Measurements from ENCODE around the gene MRTO4.
"Not testable (repeated sequence)": the region's sequence is repeated elsewhere in the genome, so short reads cannot be mapped to it uniquely, and the experiment has no call there.

MRTO4 gene

DNA sequence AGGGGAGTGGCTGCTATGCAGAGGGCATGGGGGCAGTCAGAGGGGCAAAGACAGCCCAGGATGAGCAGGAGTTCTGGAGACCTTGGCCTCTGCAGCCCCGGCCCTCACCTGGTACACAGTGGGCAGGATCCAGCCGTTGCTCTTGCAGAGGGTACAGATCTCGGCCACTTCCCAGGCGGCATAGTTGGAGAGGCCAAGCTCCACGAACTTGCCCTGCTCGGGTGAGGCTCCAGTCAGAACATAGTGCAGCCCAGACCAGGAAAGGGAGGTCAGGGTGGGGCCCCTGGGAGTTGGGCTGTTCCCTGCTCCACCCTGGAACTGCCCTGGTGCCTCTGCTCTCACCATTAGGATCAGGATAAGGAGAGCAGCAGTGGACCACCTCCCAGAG lies 18.7 kb downstream of the MRTO4 start:
- DNase-seq (ENCODE audit: low spot score), result not testable (repeated sequence)

DNA sequence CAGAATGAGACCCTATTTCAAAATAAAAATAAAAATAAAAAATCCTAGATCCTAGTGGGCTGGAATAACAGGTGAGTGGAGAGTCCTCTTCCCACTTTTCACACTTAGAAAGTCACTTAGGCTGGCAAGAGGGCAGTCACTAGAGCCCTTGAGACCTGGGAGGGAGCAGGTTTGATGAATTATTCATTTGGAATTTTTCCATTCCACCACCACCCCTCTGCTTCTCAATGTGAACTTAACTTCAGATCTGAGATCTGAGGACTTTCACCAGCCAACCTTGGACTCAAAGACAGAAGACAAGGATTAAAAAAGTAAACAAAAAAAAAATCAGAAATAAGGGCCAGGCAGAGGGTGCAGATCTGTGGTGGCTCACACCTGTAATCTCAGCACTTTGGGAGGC lies 20.5 kb downstream of the MRTO4 start:
- DNase-seq (ENCODE audit: low spot score), result no peak

DNA sequence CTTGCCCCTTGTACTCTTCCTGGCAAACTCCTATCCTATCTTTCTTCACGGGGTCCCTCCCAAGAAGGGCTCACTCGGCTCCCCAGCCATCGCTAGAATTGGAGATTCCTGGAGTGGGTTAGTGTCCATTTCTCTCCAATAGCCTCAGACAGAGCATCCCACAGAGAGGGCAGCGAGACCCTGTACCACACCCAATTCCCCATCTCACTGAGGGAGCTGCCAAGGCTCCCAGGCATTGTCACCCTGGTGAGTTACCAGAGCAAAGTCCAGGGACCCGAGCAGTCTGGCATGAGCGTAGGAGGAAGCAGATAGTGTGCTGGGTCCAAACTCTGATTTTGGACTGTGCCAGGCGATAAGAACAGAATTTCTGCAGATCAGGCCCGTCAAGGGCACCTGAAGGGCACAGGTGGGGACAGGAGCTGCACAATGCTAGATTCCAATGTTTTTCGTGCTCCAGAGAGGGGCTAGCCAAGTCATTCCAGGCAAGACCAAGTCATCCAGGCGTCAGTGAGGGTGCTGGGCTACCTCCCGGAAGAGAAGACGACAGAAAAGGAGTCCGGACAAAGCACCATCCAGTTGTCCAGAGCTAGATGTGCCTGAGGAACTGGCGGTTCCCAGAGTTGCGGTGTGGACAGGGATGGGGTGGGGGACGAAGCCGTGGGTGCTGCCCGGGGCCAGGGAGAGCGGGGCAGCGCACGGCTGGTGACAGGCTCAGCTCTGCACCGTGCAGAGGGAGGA lies 21.7 kb downstream of the MRTO4 start:
- no peak for DNase-seq (ENCODE audit: low spot score)

DNA sequence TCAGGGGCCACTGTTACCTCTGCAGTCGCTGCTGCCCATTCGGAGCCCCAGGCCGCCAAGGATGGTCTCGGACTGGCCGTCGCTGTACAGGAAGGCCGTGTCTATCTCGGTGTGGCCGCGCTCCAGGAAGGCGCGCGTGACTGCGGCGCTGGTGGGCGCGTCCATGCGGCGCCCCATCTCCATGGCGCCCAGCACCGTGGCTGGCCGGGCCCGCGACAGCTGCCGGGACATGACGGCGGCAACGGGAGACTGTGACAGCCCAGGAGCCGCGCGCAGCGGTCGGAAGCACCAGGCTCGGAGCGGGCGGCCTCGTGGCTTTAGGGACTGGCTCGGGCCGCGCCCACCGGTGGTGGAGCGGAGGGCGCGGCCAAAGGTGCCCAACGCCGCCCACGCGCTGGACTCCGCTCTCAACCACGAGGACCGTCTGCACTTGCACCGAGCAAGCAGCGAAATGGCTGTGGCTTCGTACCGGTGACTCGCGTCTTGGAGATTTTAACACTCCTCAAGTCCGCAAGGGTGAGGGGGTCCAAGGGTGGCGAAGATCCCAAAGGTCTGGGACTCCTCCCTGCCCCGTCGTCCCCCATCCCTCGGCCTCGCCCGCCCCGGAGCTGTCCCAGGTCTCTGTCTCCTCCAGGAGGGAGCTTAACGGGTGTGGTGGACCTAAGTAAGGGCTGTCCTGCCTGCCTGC lies 22.4 kb downstream of the MRTO4 start:
- peak; percentile 41 for DNase-seq (ENCODE audit: low spot score)

DNA sequence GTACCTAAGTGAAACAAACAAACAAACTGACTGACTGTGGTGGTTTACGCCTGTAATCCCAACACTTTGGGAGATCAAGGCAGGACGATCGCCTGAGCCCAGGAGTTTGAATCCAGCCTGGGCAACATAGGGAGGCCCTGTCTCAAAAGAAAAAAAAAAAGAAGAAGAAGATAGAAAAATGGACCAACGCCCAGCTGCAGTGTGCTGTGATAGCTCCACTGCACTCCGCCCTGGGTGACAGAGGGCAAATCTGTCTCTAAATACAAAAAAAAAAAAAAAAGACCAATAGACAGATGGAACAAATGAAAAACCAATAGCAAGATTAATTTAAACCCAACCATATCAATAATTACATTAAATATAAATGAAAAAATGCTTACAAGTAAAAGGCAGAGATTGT lies 23.0 kb downstream of the MRTO4 start:
- no peak for DNase-seq (ENCODE audit: low spot score)

DNA sequence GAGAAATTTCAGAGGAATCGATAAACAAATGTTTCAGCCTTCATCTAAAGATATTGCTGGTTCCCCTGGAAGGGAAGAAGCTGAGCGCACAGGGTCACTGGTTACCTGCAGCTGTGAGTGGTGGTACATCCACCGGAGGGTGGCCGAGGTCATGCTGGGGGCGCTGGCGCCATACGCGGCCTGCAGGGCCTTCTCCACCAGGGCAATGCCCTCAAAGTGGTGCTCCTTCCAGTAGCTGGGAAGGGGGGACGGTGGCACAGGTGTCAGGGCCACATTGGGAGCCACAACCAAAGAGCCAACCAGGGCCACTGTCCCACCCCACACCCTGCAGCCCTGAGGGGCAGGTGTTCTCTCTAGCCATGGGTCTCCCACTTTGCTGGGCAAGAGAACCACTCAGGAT lies 32.3 kb downstream of the MRTO4 start:
- DNase-seq (ENCODE audit: low spot score), result no peak

DNA sequence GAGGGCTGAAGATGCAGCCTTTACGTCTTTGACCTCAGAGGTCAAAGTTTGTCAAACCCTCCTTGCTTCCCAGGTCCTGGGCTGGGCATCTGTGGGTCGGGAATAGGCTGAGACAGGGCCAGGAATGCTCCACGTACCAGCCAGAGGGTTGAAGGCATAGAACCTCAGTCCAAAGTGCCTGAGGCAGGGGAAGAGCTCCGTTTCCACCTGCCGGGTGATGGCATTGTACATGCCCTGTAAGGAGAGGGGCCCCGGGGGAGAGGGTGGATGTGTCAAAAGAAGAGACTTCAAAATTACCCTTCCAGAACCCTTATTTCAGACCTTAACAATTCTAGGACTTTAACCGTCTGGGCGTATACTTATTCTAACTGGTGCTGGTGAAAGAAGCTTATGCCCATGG lies 33.3 kb downstream of the MRTO4 start:
- no peak for DNase-seq (ENCODE audit: low spot score)

DNA sequence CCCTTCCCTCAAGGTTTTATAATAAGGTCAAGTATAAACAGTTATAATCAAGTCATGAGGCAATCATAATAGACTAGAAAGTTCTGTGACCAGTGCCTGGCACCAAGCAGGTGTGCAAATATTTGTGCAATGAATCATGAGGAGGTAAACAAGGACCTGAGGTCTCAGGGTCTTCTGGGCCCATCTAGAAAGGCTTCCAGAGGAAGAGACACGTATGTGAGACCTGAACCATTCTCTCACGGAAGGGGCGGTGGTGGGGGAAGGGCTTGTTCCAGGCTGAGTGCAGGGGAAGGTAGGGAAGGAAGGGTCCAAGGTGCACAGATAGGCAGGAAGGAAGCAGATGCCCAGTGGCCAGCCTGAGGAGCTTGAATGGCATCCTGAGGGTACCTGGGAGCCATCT lies 33.8 kb downstream of the MRTO4 start:
- DNase-seq (ENCODE audit: low spot score), result not testable (repeated sequence)

DNA sequence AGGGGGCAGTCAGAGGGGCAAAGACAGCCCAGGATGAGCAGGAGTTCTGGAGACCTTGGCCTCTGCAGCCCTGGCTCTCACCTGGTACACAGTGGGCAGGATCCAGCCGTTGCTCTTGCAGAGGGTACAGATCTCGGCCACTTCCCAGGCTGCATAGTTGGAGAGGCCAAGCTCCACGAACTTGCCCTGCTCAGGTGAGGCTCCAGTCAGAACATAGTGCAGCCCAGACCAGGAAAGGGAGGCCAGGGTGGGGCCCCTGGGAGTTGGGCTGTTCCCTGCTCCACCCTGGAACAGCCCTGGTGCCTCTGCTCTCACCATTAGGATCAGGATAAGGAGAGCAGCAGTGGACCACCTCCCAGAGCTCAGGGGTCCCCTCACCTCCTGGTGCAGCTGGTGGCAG lies 34.2 kb downstream of the MRTO4 start:
- not testable (repeated sequence) for DNase-seq (ENCODE audit: low spot score)

DNA sequence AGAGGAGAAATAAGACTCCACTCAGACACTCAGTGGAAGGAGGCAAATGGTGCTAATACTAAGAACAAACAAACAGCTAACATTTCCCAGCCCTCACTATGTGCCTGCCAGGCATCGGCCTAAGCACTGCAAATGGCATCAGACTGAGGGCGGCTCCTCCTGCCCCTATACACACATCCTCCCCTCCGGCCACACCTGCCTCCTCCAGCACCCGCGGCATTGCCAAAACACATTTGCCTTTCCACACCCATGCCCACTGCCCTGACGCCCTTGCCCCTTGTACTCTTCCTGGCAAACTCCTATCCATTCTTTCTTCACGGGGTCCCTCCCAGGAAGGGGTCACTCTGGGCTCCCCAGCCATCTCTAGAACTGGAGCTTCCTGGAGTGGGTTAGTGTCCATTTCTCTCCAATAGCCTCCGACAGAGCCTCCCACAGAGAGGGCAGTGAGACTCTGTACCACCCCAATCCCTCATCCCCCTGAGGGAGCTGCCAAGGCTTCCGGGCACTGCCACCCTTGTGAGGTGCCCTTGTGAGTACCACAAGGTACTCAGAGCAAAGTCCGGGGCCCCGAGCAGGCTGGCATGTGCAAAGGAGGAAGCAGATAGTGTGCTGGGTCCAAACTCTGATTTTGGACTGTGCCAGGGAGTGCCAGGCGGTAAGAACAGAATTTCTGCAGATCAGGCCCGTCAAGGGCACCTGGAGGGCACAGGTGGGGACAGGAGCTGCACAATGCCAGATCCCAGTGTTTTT lies 36.0 kb downstream of the MRTO4 start:
- no peak for DNase-seq (ENCODE audit: low spot score)

DNA sequence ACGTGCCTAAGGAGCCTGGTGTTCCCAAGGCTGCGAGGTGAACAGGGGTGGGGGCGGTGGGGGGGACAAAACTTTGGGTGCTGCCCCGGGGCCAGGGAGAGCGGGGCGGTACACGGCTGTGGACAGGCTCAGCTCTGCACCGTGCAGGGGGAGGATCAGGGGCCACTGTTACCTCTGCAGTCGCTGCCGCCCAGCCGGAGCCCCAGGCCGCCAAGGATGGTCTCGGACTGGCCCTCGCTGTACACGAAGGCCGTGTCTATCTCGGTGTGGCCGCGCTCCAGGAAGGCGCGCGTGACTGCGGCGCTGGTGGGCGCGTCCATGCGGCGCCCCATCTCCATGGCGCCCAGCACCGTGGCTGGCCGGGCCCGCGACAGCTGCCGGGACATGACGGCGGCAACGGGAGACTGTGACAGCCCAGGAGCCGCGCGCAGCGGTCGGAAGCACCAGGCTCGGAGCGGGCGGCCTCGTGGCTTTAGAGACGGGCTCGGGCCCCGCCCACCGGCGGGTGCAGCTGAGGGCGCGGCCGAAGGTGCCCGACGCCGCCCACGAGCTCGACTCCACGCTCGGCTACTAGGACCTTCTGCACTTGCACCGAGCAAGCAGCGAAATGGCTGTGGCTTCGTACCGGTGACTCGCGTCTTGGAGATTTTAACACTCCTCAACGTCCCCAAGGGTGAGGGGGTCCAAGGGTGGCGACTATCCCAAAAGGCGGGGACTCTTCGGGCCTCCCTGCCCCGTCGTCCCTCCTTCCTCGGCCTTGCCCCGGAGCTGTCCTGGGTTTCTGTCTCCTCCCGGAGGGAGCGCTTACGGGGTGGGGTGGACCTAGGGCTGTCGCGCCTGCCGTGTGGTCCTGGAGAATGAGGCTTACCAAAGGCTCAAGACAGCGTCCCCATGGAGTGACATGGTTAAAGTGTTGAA lies 37.0 kb downstream of the MRTO4 start, which contains the start of gene AKR7A3:
Gene AKR7A3, minus strand, starts transcription at position 447 of the 918 bp plus-strand sequence. Its CDS starts 61 bp downstream, at position 386.
- DNase-seq (ENCODE audit: low spot score), result peak; percentile 47

DNA sequence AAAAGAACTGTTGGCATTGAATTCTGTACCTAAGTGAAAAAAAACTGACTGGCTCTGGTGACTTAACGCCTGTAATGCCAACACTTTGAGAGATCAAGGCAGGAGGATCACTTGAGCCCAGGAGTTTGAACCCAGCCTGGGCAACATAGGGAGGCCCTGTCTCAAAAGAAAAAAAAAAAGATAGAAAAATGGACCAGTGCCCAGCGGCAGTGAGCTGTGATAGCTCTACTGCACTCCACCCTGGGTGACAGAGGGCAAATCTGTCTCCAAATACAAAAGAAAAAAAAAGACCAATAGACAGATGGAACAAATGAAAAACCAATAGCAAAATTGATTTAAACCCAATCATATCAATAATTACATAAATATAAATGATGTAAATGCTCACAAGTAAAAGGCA lies 37.6 kb downstream of the MRTO4 start:
- no peak for DNase-seq (ENCODE audit: low spot score)

DNA sequence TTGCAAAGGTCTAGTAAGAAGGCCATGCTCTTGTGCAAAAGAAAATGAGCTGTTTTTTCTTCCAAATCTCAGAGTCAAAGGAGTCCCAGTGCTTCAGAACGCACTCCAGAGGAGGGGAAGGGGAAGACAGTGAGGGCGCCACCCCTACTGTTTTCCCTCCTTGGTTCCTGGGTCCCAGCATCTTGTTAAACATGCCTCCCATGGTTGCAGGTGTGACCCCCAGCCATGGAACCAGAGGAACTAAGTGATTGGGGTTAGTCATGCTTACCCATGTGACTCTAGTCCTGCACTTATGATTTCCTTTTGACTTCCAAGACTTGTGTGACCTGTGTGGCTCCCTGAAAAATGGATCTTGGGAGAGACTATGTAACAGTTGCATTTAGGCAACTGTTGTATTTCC lies 43.0 kb downstream of the MRTO4 start:
- DNase-seq (ENCODE audit: low spot score), result no peak

DNA sequence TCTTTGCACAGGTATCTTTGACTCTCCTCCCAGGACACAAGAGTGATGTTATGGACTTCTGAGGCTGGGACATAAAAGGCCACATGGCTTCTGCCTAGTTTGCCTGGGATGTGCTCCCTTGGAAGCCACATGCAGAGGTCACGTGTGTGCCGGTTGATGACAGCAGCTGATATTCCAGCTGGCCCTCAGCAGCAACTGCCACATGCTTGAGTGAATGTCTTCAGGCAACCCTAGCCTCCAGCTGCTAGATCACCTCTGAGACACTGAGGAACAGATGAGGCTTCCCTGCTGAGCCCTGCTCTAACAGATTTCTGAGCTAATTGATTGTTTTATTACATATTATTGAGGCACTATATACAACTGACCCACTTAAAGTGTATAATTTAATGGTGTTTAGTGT lies 48.6 kb downstream of the MRTO4 start:
- no peak for DNase-seq (ENCODE audit: low spot score)

DNA sequence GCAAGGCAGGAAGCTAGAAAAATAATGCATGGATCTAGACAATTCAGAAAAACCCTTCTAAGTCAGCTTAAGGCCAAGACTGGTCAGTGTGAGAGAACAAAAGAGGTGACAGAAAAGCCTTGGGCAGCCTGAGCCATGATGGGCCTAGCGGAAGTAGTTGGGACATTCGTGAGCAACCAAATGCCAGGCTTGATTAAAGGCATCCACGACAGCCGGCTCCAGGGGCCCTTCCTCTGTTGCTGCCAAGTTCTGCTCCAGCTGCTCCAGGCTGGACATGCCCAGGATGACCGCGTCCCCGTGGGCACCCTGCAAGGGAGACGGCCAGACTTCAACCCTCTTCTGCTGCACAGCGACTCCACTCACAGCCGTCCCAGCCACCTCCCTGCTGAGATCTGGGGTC lies 52.5 kb downstream of the MRTO4 start:
- not testable (repeated sequence) for DNase-seq (ENCODE audit: low spot score)

DNA sequence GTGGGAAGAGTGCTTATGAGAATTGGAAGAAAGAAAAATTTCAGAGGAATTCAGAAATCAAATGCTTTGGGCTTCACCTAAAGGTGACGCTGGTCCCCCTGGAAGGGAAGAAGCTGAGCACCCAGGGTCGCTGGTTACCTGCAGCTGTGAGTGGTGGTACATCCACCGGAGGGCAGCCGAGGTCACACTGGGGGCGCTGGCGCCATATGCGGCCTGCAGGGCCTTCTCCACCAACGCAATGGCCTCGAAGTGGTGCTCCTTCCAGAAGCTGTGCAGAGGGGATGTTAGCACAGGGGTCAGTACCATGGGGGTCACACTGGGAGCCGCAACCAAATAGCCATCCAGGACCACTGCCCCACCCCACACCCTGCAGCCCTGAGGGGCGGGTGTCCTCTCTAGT lies 54.3 kb downstream of the MRTO4 start:
- no peak for DNase-seq (ENCODE audit: low spot score)

DNA sequence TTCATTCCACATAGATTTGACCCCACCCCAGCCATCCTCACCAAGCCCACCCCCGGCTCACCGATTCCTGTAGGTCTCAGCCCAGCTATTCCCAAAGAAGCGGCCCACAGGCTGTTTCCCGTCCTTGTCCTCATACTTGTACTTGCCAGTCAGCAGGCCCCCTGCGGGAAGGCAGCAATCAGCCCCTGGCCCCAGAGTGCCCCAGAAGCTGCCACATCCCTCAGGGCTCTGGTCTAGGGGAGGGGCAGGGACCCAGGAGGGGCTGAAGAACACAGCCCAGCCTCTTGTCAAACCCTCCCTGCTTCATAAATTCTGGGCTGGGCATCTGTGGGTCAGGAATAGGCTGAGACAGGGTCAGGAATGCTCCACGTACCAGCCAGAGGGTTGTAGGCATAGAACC lies 55.3 kb downstream of the MRTO4 start:
- DNase-seq (ENCODE audit: low spot score), result no peak

DNA sequence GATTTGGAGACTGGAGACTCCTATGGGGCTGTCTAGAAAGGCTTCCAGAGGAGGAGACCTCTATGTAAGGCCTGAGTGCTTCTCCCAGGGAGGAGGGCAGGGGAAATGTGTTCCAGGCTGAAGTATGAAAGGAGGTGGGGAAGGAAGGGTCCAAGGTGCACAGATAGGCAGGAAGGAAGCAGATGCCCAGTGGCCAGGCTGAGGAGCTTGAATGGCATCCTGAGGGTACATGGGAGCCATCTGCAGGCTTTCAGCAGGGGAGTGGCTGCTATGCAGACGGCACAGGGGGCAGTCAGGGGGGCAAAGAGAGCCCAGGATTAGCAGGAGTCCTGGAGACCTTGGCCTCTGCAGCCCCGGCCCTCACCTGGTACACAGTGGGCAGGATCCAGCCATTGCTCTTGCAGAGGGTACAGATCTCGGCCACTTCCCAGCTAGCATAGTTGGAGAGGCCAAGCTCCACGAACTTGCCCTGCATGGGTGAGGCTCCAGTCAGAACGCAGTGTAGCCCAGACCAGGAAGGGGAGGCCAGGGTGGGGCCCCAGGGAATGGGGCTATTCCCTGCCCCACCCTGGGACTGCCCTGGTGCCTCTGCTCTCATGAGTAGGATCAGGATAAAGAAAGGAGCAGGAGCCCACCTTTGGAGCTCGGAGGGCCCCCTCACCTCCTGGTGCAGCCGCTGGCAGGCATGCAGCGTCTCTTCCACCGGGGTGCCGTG lies 56.3 kb downstream of the MRTO4 start:
- DNase-seq (ENCODE audit: low spot score), result no peak

DNA sequence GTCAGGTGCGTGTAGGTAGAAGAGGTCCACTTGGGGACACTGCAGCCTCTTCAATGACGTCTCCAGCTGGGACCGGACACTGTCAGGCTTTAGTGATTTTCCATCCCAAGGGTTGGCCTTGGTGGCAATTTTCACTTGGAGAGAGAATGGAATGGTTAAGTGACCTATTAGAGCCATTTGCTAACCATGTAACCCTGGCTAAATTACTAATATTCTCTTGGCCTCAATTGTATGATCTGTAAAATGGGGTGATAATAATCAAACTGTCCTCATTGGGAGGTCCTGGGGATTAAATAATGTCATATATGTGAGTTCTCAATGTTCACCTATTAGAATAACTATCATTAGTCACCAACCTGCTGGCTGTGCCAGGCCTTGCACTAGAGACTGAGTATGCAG lies 56.9 kb downstream of the MRTO4 start:
- DNase-seq (ENCODE audit: low spot score), result no peak

DNA sequence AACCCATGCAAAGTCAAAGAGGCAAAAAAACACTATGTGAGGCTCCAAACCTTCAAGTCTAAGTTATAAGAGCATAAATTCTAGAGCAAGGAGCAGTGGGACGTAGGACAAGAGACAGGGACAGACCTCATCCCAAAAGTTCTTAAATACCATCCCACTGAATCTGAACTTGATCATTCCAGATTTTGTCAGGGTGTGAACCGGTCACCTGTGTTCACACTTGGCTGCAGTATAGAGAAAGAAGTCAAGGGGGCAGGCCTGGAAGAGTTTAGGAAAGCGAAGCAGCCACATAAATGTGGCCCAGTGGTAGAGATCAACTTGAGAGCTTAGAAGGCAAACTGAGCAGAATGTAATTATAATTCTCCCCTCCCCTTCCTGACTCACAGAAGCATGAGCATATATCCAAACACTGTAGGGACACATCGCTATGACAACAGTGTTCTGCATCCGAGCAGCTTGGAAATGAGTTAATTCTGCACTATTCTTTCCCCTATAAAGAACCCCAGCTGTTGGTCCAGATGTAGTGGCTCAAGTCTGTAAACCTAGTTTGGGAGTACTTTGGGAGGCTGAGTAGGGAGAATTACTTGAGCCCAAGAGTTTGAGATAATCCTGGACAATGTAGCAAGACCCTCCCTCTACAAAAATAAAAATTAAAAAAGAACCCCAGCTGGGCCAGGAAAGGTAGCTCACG lies 57.7 kb downstream of the MRTO4 start:
- DNase-seq (ENCODE audit: low spot score), result no peak
